ELR (cell line): ENCODE results near the gene COPS3.
A peak's percentile ranks its signal among the peaks of the same experiment; 100 is the strongest.
"Not testable (repeated sequence)": the region's sequence is repeated elsewhere in the genome, so short reads cannot be mapped to it uniquely, and the experiment has no call there.

Source experiments
- DNase-seq: peaks from one replicate; pipeline ENCODE4 v3.0.0-alpha.2; 2015; ENCODE audit warnings: low read depth

Gene COPS3

GRCh38 chr17:17301659-17302058 lies 20.6 kb upstream of the COPS3 start:
- not testable (repeated sequence) for DNase-seq

- peak; percentile 68 for DNase-seq
Measured at GRCh38 chr17:17300624-17301568, 19.9 kb upstream of the COPS3 start.

GRCh38 chr17:17298108-17298507 lies 17.1 kb upstream of the COPS3 start:
- peak; percentile 76 for DNase-seq

GRCh38 chr17:17297217-17297616 lies 16.2 kb upstream of the COPS3 start:
- no peak for DNase-seq

GRCh38 chr17:17295141-17295540 lies 14.1 kb upstream of the COPS3 start:
- DNase-seq = no peak

GRCh38 chr17:17289701-17290100 lies 8.7 kb upstream of the COPS3 start:
- no peak for DNase-seq

- DNase-seq = no peak
Measured at GRCh38 chr17:17289086-17289485, 8.0 kb upstream of the COPS3 start.

GRCh38 chr17:17285951-17286350 lies 4.9 kb upstream of the COPS3 start:
- no peak for DNase-seq

GRCh38 chr17:17279316-17279715 lies 1.7 kb downstream of the COPS3 start:
- DNase-seq = no peak

- DNase-seq = not testable (repeated sequence)
Measured at GRCh38 chr17:17277431-17277830, 3.6 kb downstream of the COPS3 start.

- no peak for DNase-seq
Measured at GRCh38 chr17:17275971-17276370, 5.1 kb downstream of the COPS3 start.

GRCh38 chr17:17269926-17270773 lies 10.9 kb downstream of the COPS3 start:
- DNase-seq = peak; percentile 33

- DNase-seq = no peak
Measured at GRCh38 chr17:17264430-17264829, 16.6 kb downstream of the COPS3 start.

GRCh38 chr17:17258998-17259397 lies 22.0 kb downstream of the COPS3 start:
- no peak for DNase-seq

GRCh38 chr17:17258011-17258410 lies 23.0 kb downstream of the COPS3 start:
- DNase-seq = no peak

GRCh38 chr17:17256316-17256715 lies 24.7 kb downstream of the COPS3 start:
- no peak for DNase-seq

GRCh38 chr17:17255689-17256088 lies 25.4 kb downstream of the COPS3 start:
- DNase-seq = not testable (repeated sequence)

- DNase-seq = peak; percentile 23
Measured at GRCh38 chr17:17254036-17254435, 27.0 kb downstream of the COPS3 start.

- DNase-seq = no peak
Measured at GRCh38 chr17:17253406-17253805, 27.6 kb downstream of the COPS3 start.

GRCh38 chr17:17252149-17252661 lies 28.8 kb downstream of the COPS3 start:
- no peak for DNase-seq

- DNase-seq = no peak
Measured at GRCh38 chr17:17246879-17247278, 34.2 kb downstream of the COPS3 start.

- DNase-seq = no peak
Measured at GRCh38 chr17:17243163-17243562, 37.9 kb downstream of the COPS3 start.

- DNase-seq = no peak
Measured at GRCh38 chr17:17242246-17242645, 38.8 kb downstream of the COPS3 start.
